A549 (cell line): ENCODE data around the gene COL28A1.

Experiments
- FOXS1 ChIP-seq: fragments of 250-450 bp; sonication (Bioruptor Pico); IDR thresholded peaks from 2 replicates; pipeline ENCODE4 v1.5.0; 2020; ENCODE audit warnings: mild to moderate bottlenecking, moderate library complexity
- JUNB ChIP-seq: fragments of >200 bp; sonication (Bioruptor Twin); formaldehyde crosslinking; IDR thresholded peaks from 2 replicates; pipeline ENCODE4 v1.6.1; 2016
- MYC ChIP-seq: IDR thresholded peaks from 2 replicates; pipeline ENCODE4 v1.6.1; 2012; ENCODE audit warnings: mild to moderate bottlenecking, inconsistent platforms, low read length, improper control_type of control experiment, borderline replicate concordance
- NPAS2 ChIP-seq: fragments of 250-450 bp; sonication (Bioruptor Pico); IDR thresholded peaks from 2 replicates; pipeline ENCODE4 v1.8.0; 2022; ENCODE audit warnings: mild to moderate bottlenecking, moderate library complexity, borderline replicate concordance
- NR3C1 ChIP-seq: fragments of >200 bp; sonication (Bioruptor Twin); formaldehyde crosslinking; IDR thresholded peaks from 3 replicates; pipeline ENCODE4 v1.6.1; 2017
- POLR2A ChIP-seq: IDR thresholded peaks from 2 replicates; pipeline ENCODE4 v1.6.1; 2012; ENCODE audit warnings: mild to moderate bottlenecking, low read length
- SMC3 ChIP-seq: fragments of >200 bp; sonication (Bioruptor Twin); formaldehyde crosslinking; IDR thresholded peaks from 3 replicates; pipeline ENCODE4 v1.6.1; 2018; ENCODE audit warnings: inconsistent platforms
- TF ChIP-seq, protein P1 (sequence below): fragments of >200 bp; sonication (Bioruptor Twin); formaldehyde crosslinking; IDR thresholded peaks from 3 replicates; pipeline ENCODE4 v1.5.1; 2016
- TF ChIP-seq, protein P2 (sequence below): fragments of 200-600 bp; sonication (generic); IDR thresholded peaks from 2 replicates; pipeline ENCODE4 v1.6.1; 2016; ENCODE audit warnings: antibody characterized with exemption, mild to moderate bottlenecking, moderate library complexity
- TF ChIP-seq, protein P3 (sequence below): fragments of 150-350 bp; IDR thresholded peaks from 2 replicates; pipeline ENCODE4 v1.6.1; 2014; ENCODE audit warnings: low read depth, mild to moderate bottlenecking, low read length
- TF ChIP-seq, protein P4 (sequence below): fragments of 450-650 bp; IDR thresholded peaks from 2 replicates; pipeline ENCODE4 v1.6.1; 2014; ENCODE audit warnings: antibody characterized with exemption

DNA sequence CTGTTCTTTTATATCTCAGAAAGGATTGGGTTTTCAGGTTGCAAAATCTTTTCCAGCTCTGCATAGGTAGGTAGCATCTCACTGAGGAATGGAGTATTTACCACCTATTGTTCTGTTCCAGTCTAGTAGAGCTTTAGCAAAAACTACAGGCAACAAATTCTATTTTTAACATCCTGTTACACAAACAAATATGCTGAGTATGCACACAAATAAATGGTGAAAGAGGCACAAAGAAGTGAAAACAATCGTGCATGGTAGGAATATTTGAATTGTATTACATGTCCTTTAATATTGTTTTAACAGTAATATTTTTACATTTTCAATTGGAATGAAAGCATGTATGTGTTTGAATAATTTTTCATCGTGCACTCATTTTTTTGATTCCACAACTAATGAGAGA lies 16.5 kb upstream of the COL28A1 start:
- TF ChIP-seq, protein P1, sequence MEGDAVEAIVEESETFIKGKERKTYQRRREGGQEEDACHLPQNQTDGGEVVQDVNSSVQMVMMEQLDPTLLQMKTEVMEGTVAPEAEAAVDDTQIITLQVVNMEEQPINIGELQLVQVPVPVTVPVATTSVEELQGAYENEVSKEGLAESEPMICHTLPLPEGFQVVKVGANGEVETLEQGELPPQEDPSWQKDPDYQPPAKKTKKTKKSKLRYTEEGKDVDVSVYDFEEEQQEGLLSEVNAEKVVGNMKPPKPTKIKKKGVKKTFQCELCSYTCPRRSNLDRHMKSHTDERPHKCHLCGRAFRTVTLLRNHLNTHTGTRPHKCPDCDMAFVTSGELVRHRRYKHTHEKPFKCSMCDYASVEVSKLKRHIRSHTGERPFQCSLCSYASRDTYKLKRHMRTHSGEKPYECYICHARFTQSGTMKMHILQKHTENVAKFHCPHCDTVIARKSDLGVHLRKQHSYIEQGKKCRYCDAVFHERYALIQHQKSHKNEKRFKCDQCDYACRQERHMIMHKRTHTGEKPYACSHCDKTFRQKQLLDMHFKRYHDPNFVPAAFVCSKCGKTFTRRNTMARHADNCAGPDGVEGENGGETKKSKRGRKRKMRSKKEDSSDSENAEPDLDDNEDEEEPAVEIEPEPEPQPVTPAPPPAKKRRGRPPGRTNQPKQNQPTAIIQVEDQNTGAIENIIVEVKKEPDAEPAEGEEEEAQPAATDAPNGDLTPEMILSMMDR: no peak
- no peak for TF ChIP-seq POLR2A
- TF ChIP-seq NPAS2 (CRISPR knock-in tag): no peak
- TF ChIP-seq, protein P2, sequence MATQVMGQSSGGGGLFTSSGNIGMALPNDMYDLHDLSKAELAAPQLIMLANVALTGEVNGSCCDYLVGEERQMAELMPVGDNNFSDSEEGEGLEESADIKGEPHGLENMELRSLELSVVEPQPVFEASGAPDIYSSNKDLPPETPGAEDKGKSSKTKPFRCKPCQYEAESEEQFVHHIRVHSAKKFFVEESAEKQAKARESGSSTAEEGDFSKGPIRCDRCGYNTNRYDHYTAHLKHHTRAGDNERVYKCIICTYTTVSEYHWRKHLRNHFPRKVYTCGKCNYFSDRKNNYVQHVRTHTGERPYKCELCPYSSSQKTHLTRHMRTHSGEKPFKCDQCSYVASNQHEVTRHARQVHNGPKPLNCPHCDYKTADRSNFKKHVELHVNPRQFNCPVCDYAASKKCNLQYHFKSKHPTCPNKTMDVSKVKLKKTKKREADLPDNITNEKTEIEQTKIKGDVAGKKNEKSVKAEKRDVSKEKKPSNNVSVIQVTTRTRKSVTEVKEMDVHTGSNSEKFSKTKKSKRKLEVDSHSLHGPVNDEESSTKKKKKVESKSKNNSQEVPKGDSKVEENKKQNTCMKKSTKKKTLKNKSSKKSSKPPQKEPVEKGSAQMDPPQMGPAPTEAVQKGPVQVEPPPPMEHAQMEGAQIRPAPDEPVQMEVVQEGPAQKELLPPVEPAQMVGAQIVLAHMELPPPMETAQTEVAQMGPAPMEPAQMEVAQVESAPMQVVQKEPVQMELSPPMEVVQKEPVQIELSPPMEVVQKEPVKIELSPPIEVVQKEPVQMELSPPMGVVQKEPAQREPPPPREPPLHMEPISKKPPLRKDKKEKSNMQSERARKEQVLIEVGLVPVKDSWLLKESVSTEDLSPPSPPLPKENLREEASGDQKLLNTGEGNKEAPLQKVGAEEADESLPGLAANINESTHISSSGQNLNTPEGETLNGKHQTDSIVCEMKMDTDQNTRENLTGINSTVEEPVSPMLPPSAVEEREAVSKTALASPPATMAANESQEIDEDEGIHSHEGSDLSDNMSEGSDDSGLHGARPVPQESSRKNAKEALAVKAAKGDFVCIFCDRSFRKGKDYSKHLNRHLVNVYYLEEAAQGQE: no peak
- no peak for TF ChIP-seq JUNB
- TF ChIP-seq, protein P3, sequence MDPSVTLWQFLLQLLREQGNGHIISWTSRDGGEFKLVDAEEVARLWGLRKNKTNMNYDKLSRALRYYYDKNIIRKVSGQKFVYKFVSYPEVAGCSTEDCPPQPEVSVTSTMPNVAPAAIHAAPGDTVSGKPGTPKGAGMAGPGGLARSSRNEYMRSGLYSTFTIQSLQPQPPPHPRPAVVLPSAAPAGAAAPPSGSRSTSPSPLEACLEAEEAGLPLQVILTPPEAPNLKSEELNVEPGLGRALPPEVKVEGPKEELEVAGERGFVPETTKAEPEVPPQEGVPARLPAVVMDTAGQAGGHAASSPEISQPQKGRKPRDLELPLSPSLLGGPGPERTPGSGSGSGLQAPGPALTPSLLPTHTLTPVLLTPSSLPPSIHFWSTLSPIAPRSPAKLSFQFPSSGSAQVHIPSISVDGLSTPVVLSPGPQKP: no peak
- TF ChIP-seq SMC3: no peak
- TF ChIP-seq FOXS1 (CRISPR knock-in tag): no peak
- TF ChIP-seq, protein P4, sequence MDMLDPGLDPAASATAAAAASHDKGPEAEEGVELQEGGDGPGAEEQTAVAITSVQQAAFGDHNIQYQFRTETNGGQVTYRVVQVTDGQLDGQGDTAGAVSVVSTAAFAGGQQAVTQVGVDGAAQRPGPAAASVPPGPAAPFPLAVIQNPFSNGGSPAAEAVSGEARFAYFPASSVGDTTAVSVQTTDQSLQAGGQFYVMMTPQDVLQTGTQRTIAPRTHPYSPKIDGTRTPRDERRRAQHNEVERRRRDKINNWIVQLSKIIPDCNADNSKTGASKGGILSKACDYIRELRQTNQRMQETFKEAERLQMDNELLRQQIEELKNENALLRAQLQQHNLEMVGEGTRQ: no peak
- TF ChIP-seq MYC: no peak
- TF ChIP-seq NR3C1: no peak
